DMS79 (cell line): Measurements from ENCODE around the gene TRIM16.
"Not testable (repeated sequence)": the region's sequence is repeated elsewhere in the genome, so short reads cannot be mapped to it uniquely, and the experiment has no call there.

Source experiments
- DNase-seq: peaks from one replicate; lab custom pipeline; 2025; lab: John Stamatoyannopoulos, UW

The TRIM16 gene

GRCh38 chr17:15616828-15617227 lies 67.3 kb downstream of the TRIM16 start:
- not testable (repeated sequence) for DNase-seq

GRCh38 chr17:15615850-15616249 lies 68.3 kb downstream of the TRIM16 start:
- not testable (repeated sequence) for DNase-seq

- not testable (repeated sequence) for DNase-seq
Measured at GRCh38 chr17:15613111-15613510, 71.0 kb downstream of the TRIM16 start.

- not testable (repeated sequence) for DNase-seq
Measured at GRCh38 chr17:15592960-15593359, 91.2 kb downstream of the TRIM16 start.

- DNase-seq = not testable (repeated sequence)
Measured at GRCh38 chr17:15591986-15592385, 92.1 kb downstream of the TRIM16 start.

GRCh38 chr17:15590844-15591243 lies 93.3 kb downstream of the TRIM16 start:
- not testable (repeated sequence) for DNase-seq

- DNase-seq = not testable (repeated sequence)
Measured at GRCh38 chr17:15589544-15590536, 94.3 kb downstream of the TRIM16 start.

GRCh38 chr17:15588017-15588416 lies 96.1 kb downstream of the TRIM16 start:
- DNase-seq = not testable (repeated sequence)

- not testable (repeated sequence) for DNase-seq
Measured at GRCh38 chr17:15583313-15583712, 100.8 kb downstream of the TRIM16 start.

- DNase-seq = not testable (repeated sequence)
Measured at GRCh38 chr17:15581462-15581861, 102.6 kb downstream of the TRIM16 start.
